NCI-H1105 treated with DMSO at 0.1 percent for 48 hours (cell line): Measurements from ENCODE around the gene CST1.

Source experiments
- DNase-seq: peaks from one replicate; lab custom pipeline; 2025; lab: John Stamatoyannopoulos, UW

Gene CST1

GRCh38 chr20:23702021-23702420, 48.7 kb downstream of the CST1 start:
- DNase-seq, result no peak

GRCh38 chr20:23700931-23701330, 49.8 kb downstream of the CST1 start:
- no peak for DNase-seq

DNA sequence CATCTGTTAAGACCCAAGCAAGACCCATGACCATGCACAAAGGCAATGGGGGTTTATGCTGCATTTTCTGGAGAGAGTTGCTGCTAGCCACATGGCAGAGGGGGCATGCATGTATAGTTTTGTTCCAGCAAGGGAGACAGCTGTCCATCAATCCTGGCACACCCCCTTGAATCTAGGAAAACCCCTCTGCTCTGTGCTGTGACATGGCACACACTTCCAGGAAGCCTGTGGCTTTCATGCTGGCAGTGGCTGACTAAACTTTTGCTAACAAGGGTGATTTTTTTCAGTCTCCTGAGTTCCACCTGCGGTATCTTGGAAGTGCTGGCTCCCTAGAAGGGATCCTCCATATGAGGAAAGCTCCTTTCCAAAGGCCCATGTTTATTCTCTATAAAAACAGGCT, 52.8 kb downstream of the CST1 start:
- DNase-seq, result no peak
